GM12873 (cell line): ENCODE results near the gene TBRG1.

Source experiments
- TF ChIP-seq, protein P1 (sequence below): IDR thresholded peaks from 2 replicates; pipeline ENCODE4 v1.5.1; 2012; ENCODE audit warnings: low read depth, mild to moderate bottlenecking, moderate library complexity, low read length, control low read depth; ENCODE audit not compliant: insufficient read depth; ENCODE audit errors: missing control alignments

TBRG1 gene

DNA sequence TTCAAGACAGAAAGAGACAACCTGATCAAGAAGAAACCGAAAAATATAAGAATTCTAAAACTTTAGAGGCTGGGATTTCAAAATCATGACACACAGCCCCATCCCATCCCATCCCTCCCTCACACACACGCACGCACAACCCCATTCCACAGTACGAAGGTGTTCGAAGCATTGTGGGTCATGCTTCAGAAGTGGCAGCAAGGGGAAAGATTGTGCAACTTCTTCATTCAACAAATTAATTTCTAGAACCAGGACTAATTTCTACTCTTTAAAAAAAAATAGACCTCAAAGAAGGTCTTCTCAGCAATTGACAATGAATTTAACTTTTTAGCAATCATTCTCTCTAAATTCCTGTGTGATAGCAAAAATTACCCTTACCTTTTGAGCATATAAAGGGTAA is 51.9 kb downstream of the TBRG1 start:
- TF ChIP-seq, protein P1, sequence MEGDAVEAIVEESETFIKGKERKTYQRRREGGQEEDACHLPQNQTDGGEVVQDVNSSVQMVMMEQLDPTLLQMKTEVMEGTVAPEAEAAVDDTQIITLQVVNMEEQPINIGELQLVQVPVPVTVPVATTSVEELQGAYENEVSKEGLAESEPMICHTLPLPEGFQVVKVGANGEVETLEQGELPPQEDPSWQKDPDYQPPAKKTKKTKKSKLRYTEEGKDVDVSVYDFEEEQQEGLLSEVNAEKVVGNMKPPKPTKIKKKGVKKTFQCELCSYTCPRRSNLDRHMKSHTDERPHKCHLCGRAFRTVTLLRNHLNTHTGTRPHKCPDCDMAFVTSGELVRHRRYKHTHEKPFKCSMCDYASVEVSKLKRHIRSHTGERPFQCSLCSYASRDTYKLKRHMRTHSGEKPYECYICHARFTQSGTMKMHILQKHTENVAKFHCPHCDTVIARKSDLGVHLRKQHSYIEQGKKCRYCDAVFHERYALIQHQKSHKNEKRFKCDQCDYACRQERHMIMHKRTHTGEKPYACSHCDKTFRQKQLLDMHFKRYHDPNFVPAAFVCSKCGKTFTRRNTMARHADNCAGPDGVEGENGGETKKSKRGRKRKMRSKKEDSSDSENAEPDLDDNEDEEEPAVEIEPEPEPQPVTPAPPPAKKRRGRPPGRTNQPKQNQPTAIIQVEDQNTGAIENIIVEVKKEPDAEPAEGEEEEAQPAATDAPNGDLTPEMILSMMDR, result no peak

DNA sequence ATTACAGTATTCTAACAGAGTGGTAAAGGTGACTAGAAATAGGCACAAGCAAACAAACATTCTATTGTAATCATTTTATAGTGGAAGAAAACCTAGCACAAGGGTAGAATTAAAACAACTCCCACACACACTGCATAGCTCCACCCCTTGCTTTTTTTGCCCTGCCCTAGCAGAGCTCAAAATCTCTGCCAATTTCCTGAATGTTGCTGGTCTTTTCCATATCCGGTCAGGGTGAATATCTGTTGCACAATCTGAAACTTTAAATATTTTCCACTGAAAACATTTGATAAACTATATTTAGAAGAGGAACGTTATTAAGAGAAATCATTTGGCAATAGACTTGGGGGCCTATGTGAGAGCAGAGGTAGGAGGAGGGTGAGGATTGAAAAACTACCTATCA is 53.7 kb downstream of the TBRG1 start:
- TF ChIP-seq, protein P1, result no peak

DNA sequence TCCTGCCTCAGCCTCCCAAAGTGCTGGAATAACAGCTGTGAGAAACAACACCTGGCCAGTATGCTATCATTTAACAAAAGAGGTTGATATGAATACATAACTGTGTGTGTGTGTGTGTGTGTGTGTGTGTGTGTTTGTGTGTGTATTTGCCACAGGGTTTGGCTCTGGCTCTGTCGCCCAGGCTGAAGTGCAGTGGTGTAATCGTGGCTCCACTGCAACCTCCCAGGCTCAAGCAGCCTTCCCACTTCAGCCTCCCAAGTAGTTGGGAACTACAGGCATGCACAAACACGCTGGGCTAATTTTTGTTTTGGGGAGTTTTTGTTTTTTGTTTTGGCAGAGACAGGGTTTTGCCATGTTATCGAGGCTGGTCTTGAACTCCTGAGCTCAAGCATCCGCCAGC is 55.8 kb downstream of the TBRG1 start:
- TF ChIP-seq, protein P1, result no peak

DNA sequence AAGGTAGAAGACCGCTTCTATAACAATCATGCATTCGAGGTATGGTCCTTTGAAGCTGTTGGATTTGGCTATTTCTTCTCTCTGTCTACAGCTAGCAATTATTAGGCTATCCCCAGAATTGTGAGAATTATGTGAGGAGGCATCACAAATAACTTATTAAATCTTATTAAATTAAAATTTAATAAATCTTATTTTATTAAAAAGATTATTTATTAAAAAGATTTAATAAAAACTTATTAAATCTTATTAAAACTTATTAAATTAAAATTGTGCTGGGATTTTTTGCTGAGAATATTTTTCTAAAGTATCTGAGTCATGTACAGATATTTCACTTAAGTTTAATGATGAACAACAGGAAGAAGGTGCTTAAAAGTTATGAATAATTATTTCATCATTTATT is 58.8 kb downstream of the TBRG1 start:
- TF ChIP-seq, protein P1, result no peak

GRCh38 chr11:124682443-124682842 is 59.8 kb downstream of the TBRG1 start:
- TF ChIP-seq, protein P1, result no peak
